ENCODE data around the gene ACMSD.
"Not testable (repeated sequence)": the region's sequence is repeated elsewhere in the genome, so short reads cannot be mapped to it uniquely, and the experiment has no call there.

Gene ACMSD

GRCh38 chr2:134847582-134847981, 9.2 kb downstream of the ACMSD start:
- not testable (repeated sequence) for DNase-seq (ENCODE audit: low read depth in 2 of 3, low spot score in 2 of 3)

- DNase-seq (ENCODE audit: low read depth in 2 of 3, low spot score in 2 of 3): no peak
These were observed 14.1 kb downstream of the ACMSD start for GRCh38 chr2:134852518-134852917.

- DNase-seq (ENCODE audit: low read depth in 2 of 3, low spot score in 2 of 3): no peak
These were observed 17.3 kb downstream of the ACMSD start for GRCh38 chr2:134855709-134856108.

- DNase-seq (ENCODE audit: low read depth in 2 of 3, low spot score in 2 of 3): no peak
These were observed 19.8 kb downstream of the ACMSD start for GRCh38 chr2:134858245-134858644.

GRCh38 chr2:134861173-134861572, 22.8 kb downstream of the ACMSD start:
- no peak for DNase-seq (ENCODE audit: low read depth in 2 of 3, low spot score in 2 of 3)

GRCh38 chr2:134862069-134862468, 23.7 kb downstream of the ACMSD start:
- no peak for DNase-seq (ENCODE audit: low read depth in 2 of 3, low spot score in 2 of 3)

GRCh38 chr2:134862674-134863073, 24.3 kb downstream of the ACMSD start:
- DNase-seq (ENCODE audit: low read depth in 2 of 3, low spot score in 2 of 3): no peak

GRCh38 chr2:134863446-134863845, 25.0 kb downstream of the ACMSD start:
- DNase-seq (ENCODE audit: low read depth in 2 of 3, low spot score in 2 of 3): no peak

- no peak for DNase-seq (ENCODE audit: low read depth in 2 of 3, low spot score in 2 of 3)
These were observed 26.8 kb downstream of the ACMSD start for GRCh38 chr2:134865067-134865787.

GRCh38 chr2:134866498-134867099, 28.2 kb downstream of the ACMSD start:
- no peak for DNase-seq (ENCODE audit: low read depth in 2 of 3, low spot score in 2 of 3)

GRCh38 chr2:134869946-134870736, 31.7 kb downstream of the ACMSD start:
- no peak for DNase-seq (ENCODE audit: low read depth in 2 of 3, low spot score in 2 of 3)

GRCh38 chr2:134873152-134873551, 34.7 kb downstream of the ACMSD start:
- no peak for DNase-seq (ENCODE audit: low read depth in 2 of 3, low spot score in 2 of 3)

GRCh38 chr2:134875309-134875708, 36.9 kb downstream of the ACMSD start:
- DNase-seq (ENCODE audit: low read depth in 2 of 3, low spot score in 2 of 3): no peak

GRCh38 chr2:134882773-134883172, 44.4 kb downstream of the ACMSD start:
- DNase-seq (ENCODE audit: low read depth in 2 of 3, low spot score in 2 of 3): no peak

GRCh38 chr2:134883552-134884293, 45.3 kb downstream of the ACMSD start:
- no peak for DNase-seq (ENCODE audit: low read depth in 2 of 3, low spot score in 2 of 3)

GRCh38 chr2:134884435-134884834, 46.0 kb downstream of the ACMSD start:
- DNase-seq (ENCODE audit: low read depth in 2 of 3, low spot score in 2 of 3): no peak

- DNase-seq (ENCODE audit: low read depth in 2 of 3, low spot score in 2 of 3): no peak
These were observed 54.0 kb downstream of the ACMSD start for GRCh38 chr2:134892282-134893035.

GRCh38 chr2:134897932-134898331, 59.5 kb downstream of the ACMSD start:
- no peak for DNase-seq (ENCODE audit: low read depth in 2 of 3, low spot score in 2 of 3)

- DNase-seq (ENCODE audit: low read depth in 2 of 3, low spot score in 2 of 3): no peak
These were observed 60.8 kb downstream of the ACMSD start for GRCh38 chr2:134899204-134899603.

- no peak for DNase-seq (ENCODE audit: low read depth in 2 of 3, low spot score in 2 of 3)
These were observed 61.7 kb downstream of the ACMSD start for GRCh38 chr2:134900151-134900550.

- not testable (repeated sequence) for DNase-seq (ENCODE audit: low read depth in 2 of 3, low spot score in 2 of 3)
These were observed 65.3 kb downstream of the ACMSD start for GRCh38 chr2:134903701-134904100.

Data from activated CD8-positive, alpha-beta memory T cell treated with anti-CD3 and anti-CD28 coated beads for 48 hours (primary cell).